Activated B cell treated with CpG ODN at 0.5 μM for 24 hours (primary cell): ENCODE results near the gene CKAP5. TPM values are rescaled to one million over a fixed set of nuclear protein-coding genes. Genes with fewer than 3 reads are reported as not detected.
A peak's percentile ranks its signal among the peaks of the same experiment; 100 is the strongest.

Source experiments
- ATAC-seq: fragments of 200-7000 bp; cut with Tn5 transposase; one replicate; pipeline ENCODE4 v1.10.0; 2021; ENCODE audit warnings: low read depth, mild to moderate bottlenecking, moderate library complexity
- CTCF ChIA-PET: fragments of 350-600 bp; sonication (Branson Sonifier 250); formaldehyde crosslinking; loops from one replicate; lab custom pipeline; 2021; ENCODE audit warnings: antibody characterized with exemption; lab: Charles Lee
- POLR2A ChIA-PET: fragments of 350-600 bp; sonication (Branson Sonifier 250); formaldehyde crosslinking; loops from one replicate; lab custom pipeline; 2021; ENCODE audit warnings: antibody characterized with exemption; lab: Charles Lee
- DNase-seq: peaks from one replicate; pipeline ENCODE4 v3.0.0; 2022
- H3K27ac Mint-ChIP-seq: one replicate; pipeline ENCODE4 v1.8.0; 2020; ENCODE audit warnings: mixed read lengths
- H3K27me3 Mint-ChIP-seq: one replicate; pipeline ENCODE4 v1.8.0; 2021; ENCODE audit warnings: mixed read lengths
- H3K36me3 Mint-ChIP-seq: one replicate; pipeline ENCODE4 v1.8.0; 2021; ENCODE audit warnings: low read depth, mixed read lengths
- H3K4me1 Mint-ChIP-seq: one replicate; pipeline ENCODE4 v1.8.0; 2021; ENCODE audit warnings: mixed read lengths
- H3K4me3 Mint-ChIP-seq: one replicate; pipeline ENCODE4 v1.8.0; 2020; ENCODE audit warnings: mild to moderate bottlenecking, mixed read lengths
- H3K9me3 Mint-ChIP-seq: one replicate; pipeline ENCODE4 v1.8.0; 2020; ENCODE audit warnings: mixed read lengths
- CTCF ChIP-seq: fragments of 200-600 bp; IDR thresholded peaks from one replicate; pipeline ENCODE4 v1.8.0; 2022; ENCODE audit warnings: antibody characterized with exemption, mild to moderate bottlenecking
- intact Hi-C: fragments of 100-400 bp; cut with micrococcal nuclease; formaldehyde crosslinking; loops from one replicate; pipeline ENCODE4 v1.15.1; 2024
- total RNA-seq: library from RNA; stranded (reverse); gene quantifications from 2 replicates; pipeline ENCODE4 v1.2.3, GENCODE V29; 2022

CKAP5 gene
- total RNA-seq, 1 donor from 2014 or later: 50.4 TPM

- intact Hi-C loops: loop anchor here (1.0 to 5.0 kb wide), 6 partner anchors 20 to 581 kb away; partner anchors contain the start of genes ARHGAP1, ATG13, CSTPP1 and HARBI1
- ATAC-seq (no peak), DNase-seq (no peak)
- Mint-ChIP-seq H3K27ac (peak overlapping the region; percentile 88), H3K4me1 (peaks cover 33% of the 10 kb centered on the region), H3K27me3 (no peaks in the 10 kb centered on the region), H3K4me3 (peak overlapping the region; percentile 96), H3K9me3 (no peaks in the 10 kb centered on the region), H3K36me3 (peaks cover 5% of the 10 kb centered on the region)
- CTCF ChIA-PET: no interaction called here
- POLR2A ChIA-PET: interaction anchor here (1.3 to 1.4 kb wide), 2 partner anchors 20 to 1000 kb away, joined by 3 to 5 read pairs; no protein-coding TSS in a partner anchor
- no peak for TF ChIP-seq CTCF
These were observed 390 bp upstream of the CKAP5 start for GRCh38 chr11:46846510-46846830.

GRCh38 chr11:46845440-46845739 is 690 bp downstream of the CKAP5 start:
- Mint-ChIP-seq H3K9me3 (no peaks in the 10 kb centered on the region), H3K4me3 (peak overlapping the region; percentile 91), H3K27me3 (no peaks in the 10 kb centered on the region), H3K27ac (peak overlapping the region; percentile 83), H3K4me1 (peaks cover 33% of the 10 kb centered on the region), H3K36me3 (peaks cover 7% of the 10 kb centered on the region)
- CTCF ChIA-PET: no interaction called here
- POLR2A ChIA-PET: interaction anchor here (1.3 kb wide), 1 partner anchor 19 kb away, joined by 4 read pairs; no protein-coding TSS in a partner anchor
- intact Hi-C loops: loop anchor here (5.0 kb wide), 3 partner anchors 72 to 582 kb away; partner anchors contain the start of genes ARHGAP1, LRP4, PSMC3 and ZNF408
- ATAC-seq: peak; percentile 6
- no peak for DNase-seq
- no peak for TF ChIP-seq CTCF

- POLR2A ChIA-PET: no interaction called here
- Mint-ChIP-seq H3K36me3 (peaks cover 6% of the 10 kb centered on the region), H3K4me3 (no peak overlapping the region), H3K9me3 (no peaks in the 10 kb centered on the region), H3K4me1 (peaks cover 28% of the 10 kb centered on the region), H3K27me3 (no peaks in the 10 kb centered on the region), H3K27ac (no peak overlapping the region)
- intact Hi-C loops: no loop called here
- ATAC-seq (no peak), DNase-seq (no peak)
- no peak for TF ChIP-seq CTCF
- CTCF ChIA-PET: no interaction called here
These were observed 6.0 kb downstream of the CKAP5 start for GRCh38 chr11:46840116-46840515.

GRCh38 chr11:46838501-46838900 is 7.6 kb downstream of the CKAP5 start:
- H3K36me3 Mint-ChIP-seq: peaks cover 6% of the 10 kb centered on the region
- ChIA-PET POLR2A (no interaction called here), CTCF (no interaction called here)
- ATAC-seq: no peak
- H3K4me1 Mint-ChIP-seq: peaks cover 14% of the 10 kb centered on the region
- DNase-seq: no peak
- H3K9me3 Mint-ChIP-seq: no peaks in the 10 kb centered on the region
- H3K27me3 Mint-ChIP-seq: no peaks in the 10 kb centered on the region
- no peak for TF ChIP-seq CTCF
- H3K27ac Mint-ChIP-seq: no peak overlapping the region
- H3K4me3 Mint-ChIP-seq: no peak overlapping the region
- intact Hi-C loops: no loop called here

GRCh38 chr11:46837860-46838259 is 8.2 kb downstream of the CKAP5 start:
- peaks cover 6% of the 10 kb centered on the region for H3K36me3 Mint-ChIP-seq

More at GRCh38 chr11:46837860-46838259, 8.2 kb downstream of the CKAP5 start:
- Mint-ChIP-seq H3K27ac (no peak overlapping the region), H3K4me3 (no peak overlapping the region), H3K27me3 (no peaks in the 10 kb centered on the region), H3K9me3 (no peaks in the 10 kb centered on the region), H3K4me1 (peaks cover 10% of the 10 kb centered on the region)
- ChIA-PET POLR2A (interaction anchor here (0.6 kb wide), 1 partner anchor 1008 kb away, joined by 6 read pairs; no protein-coding TSS in a partner anchor), CTCF (no interaction called here)
- no peak for DNase-seq
- intact Hi-C loops: no loop called here
- no peak for ATAC-seq
- TF ChIP-seq CTCF: no peak
